Activated CD8-positive, alpha-beta memory T cell treated with anti-CD3 and anti-CD28 coated beads, Interleukin-2, amount 50 U/mL, for 1 hour (primary cell): ENCODE measurements around the gene ANTKMT.
"Not testable (repeated sequence)": the region's sequence is repeated elsewhere in the genome, so short reads cannot be mapped to it uniquely, and the experiment has no call there.

ENCODE experiments used
- DNase-seq: peaks from one replicate; pipeline ENCODE4 v3.0.0-alpha.2; 2020; ENCODE audit errors: extremely low read depth

Gene ANTKMT

GRCh38 chr16:743794-744500 lies 23.0 kb downstream of the ANTKMT start:
- DNase-seq, result no peak

- no peak for DNase-seq
These were observed 24.8 kb downstream of the ANTKMT start for GRCh38 chr16:745739-746138.

GRCh38 chr16:746637-747036 lies 25.7 kb downstream of the ANTKMT start:
- no peak for DNase-seq

- DNase-seq, result no peak
These were observed 27.2 kb downstream of the ANTKMT start for GRCh38 chr16:747978-748746.

- DNase-seq, result no peak
These were observed 28.1 kb downstream of the ANTKMT start for GRCh38 chr16:749010-749409.

GRCh38 chr16:750485-750884 lies 29.5 kb downstream of the ANTKMT start:
- no peak for DNase-seq

GRCh38 chr16:751152-752006 lies 30.4 kb downstream of the ANTKMT start:
- no peak for DNase-seq

- DNase-seq, result no peak
These were observed 31.0 kb downstream of the ANTKMT start for GRCh38 chr16:752007-752312.

- not testable (repeated sequence) for DNase-seq
These were observed 33.2 kb downstream of the ANTKMT start for GRCh38 chr16:754121-754607.

GRCh38 chr16:754656-755055 lies 33.7 kb downstream of the ANTKMT start:
- no peak for DNase-seq

- DNase-seq, result no peak
These were observed 35.5 kb downstream of the ANTKMT start for GRCh38 chr16:756428-756827.

- DNase-seq, result no peak
These were observed 38.4 kb downstream of the ANTKMT start for GRCh38 chr16:759110-759910.

GRCh38 chr16:760065-760464 lies 39.1 kb downstream of the ANTKMT start:
- DNase-seq, result no peak

- no peak for DNase-seq
These were observed 39.8 kb downstream of the ANTKMT start, which contains the start of gene MSLN for GRCh38 chr16:760545-761343. TSS of gene MSLN (plus strand) at chr16:760734. CDS start at chr16:762681, 1,947 bp downstream.

GRCh38 chr16:761625-762513 lies 40.9 kb downstream of the ANTKMT start:
- no peak for DNase-seq

GRCh38 chr16:762595-763268 lies 41.8 kb downstream of the ANTKMT start:
- DNase-seq, result no peak

GRCh38 chr16:763369-764183 lies 42.6 kb downstream of the ANTKMT start:
- DNase-seq, result no peak

GRCh38 chr16:764184-764750 lies 43.3 kb downstream of the ANTKMT start:
- no peak for DNase-seq
